Fibroblast of pulmonary artery (primary cell): ENCODE data around the gene STAP2.

ENCODE experiments used
- DNase-seq: peaks from one replicate; pipeline ENCODE4 v3.0.0-alpha.2; 2010; ENCODE audit warnings: low read depth
- H3K4me3 ChIP-seq: replicated peaks from 2 replicates; pipeline ENCODE4 v1.5.1; 2011; ENCODE audit warnings: low read depth, mild to moderate bottlenecking, control low read depth, low read length, moderate library complexity
- TF ChIP-seq, protein P1 (sequence below): IDR thresholded peaks from 2 replicates; pipeline ENCODE4 v1.5.1; 2011; ENCODE audit warnings: mild to moderate bottlenecking, control low read depth, low read length, inconsistent platforms; ENCODE audit errors: missing control alignments

The STAP2 gene

DNA sequence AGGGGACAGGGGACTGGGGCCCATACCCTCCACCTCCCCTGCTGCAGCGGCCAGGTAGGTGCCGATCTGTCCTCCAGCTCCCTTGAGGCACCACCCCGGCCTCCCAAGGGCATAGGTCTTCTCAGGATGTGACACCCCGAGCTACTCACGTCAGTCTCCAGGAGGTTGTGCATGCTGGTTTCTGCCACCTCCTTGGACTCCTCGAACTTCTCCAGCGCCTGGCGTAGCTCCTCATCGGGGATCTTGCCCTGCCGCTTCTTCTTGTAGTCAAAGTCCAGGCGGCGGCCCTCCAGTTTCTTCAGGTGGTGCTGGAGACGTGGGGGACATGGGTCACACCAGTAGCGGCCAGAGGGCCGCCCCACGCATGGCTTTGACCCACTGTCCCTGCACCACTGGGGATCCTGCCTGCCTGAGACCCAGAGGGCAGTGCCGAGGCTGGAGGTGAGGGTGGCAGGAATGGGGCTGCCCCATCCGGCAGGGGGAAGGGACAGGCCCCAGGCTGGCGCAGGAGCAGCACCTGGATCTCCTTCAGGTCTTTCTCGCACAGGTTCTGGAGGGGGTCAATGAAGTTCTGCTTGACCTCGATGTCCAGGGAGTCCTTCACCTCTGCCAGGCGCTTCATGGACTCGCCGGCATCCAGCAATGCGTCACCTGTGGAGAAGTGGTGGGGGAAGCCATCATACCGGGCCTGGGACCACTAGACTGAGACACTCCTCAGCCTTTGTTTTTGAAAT, 25.1 kb upstream of the STAP2 start:
- DNase-seq = no peak
- TF ChIP-seq, protein P1, sequence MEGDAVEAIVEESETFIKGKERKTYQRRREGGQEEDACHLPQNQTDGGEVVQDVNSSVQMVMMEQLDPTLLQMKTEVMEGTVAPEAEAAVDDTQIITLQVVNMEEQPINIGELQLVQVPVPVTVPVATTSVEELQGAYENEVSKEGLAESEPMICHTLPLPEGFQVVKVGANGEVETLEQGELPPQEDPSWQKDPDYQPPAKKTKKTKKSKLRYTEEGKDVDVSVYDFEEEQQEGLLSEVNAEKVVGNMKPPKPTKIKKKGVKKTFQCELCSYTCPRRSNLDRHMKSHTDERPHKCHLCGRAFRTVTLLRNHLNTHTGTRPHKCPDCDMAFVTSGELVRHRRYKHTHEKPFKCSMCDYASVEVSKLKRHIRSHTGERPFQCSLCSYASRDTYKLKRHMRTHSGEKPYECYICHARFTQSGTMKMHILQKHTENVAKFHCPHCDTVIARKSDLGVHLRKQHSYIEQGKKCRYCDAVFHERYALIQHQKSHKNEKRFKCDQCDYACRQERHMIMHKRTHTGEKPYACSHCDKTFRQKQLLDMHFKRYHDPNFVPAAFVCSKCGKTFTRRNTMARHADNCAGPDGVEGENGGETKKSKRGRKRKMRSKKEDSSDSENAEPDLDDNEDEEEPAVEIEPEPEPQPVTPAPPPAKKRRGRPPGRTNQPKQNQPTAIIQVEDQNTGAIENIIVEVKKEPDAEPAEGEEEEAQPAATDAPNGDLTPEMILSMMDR = no peak
- no peak overlapping the region for H3K4me3 ChIP-seq

DNA sequence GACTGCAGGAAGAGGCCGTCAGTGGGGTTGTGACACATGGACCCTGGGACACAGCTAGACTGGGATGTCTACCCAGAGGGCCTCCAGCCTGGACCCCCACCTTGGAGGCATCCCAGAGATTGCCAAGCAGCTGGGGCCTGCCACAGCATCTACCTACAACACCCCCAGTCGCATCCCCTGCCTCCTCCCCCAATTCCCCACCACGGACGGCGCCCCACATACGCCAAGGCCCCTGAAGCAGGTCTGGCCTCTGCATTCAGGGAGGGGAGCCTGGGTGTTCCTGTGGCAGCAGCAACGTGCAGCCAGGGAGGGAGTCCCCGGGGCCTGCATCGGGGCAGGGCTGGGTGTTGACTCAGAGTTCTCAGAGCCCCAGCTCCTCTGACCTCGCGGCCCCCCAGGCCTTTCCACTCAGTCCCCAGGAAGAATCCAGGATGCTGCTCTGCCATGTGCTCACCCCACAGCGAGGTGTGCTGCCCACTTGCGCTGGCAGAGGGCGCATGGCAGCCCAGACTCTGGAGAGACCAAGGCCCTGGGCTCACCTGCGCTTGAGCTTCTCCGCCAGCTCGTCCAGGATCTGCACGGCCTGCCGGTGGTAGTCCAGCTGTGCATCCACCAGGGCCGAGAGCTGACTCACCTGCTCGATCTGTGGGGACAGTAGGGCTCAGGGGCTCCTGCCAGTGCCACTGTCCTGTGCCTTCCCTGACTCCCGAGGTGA, 24.4 kb upstream of the STAP2 start:
- DNase-seq = no peak
- H3K4me3 ChIP-seq = no peak overlapping the region
- TF ChIP-seq, protein P1 = peak; percentile 16

DNA sequence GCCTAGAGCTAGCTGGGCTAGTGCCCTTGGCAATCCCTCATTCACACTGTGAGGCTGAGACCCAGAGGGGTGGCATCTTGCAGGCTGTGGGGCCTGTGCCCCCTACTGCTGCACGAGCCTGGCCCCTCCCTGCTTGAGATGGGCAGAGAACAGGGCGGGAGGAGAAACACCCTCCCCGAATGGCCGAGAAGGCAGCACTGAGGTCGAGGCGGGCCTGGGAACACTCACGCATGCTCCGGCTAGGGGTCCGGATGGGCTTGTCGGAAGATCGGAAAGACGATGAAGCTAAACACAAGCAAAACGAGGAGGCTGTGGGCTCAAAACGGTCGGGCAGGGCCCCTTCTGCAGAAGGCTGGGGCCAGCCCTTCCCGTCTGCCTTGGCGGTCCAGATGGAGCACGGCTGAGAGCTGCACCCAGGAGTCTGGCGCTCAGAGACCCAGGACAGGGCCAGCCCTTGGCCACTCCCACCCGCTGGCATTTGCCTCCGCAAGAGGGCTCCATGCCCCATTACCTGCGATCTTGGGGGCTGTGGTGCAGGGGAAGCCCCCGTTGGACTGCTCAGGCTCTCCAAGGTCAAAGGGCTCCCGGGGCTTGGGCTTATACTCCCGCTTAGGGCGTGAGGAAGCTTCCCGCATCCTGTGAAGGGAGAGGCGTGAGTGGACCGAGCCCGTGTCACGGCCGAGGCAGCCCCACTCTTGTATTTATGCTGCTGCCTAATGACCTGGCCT, 23.6 kb upstream of the STAP2 start:
- TF ChIP-seq, protein P1 = no peak
- no peak for DNase-seq
- no peak overlapping the region for H3K4me3 ChIP-seq

DNA sequence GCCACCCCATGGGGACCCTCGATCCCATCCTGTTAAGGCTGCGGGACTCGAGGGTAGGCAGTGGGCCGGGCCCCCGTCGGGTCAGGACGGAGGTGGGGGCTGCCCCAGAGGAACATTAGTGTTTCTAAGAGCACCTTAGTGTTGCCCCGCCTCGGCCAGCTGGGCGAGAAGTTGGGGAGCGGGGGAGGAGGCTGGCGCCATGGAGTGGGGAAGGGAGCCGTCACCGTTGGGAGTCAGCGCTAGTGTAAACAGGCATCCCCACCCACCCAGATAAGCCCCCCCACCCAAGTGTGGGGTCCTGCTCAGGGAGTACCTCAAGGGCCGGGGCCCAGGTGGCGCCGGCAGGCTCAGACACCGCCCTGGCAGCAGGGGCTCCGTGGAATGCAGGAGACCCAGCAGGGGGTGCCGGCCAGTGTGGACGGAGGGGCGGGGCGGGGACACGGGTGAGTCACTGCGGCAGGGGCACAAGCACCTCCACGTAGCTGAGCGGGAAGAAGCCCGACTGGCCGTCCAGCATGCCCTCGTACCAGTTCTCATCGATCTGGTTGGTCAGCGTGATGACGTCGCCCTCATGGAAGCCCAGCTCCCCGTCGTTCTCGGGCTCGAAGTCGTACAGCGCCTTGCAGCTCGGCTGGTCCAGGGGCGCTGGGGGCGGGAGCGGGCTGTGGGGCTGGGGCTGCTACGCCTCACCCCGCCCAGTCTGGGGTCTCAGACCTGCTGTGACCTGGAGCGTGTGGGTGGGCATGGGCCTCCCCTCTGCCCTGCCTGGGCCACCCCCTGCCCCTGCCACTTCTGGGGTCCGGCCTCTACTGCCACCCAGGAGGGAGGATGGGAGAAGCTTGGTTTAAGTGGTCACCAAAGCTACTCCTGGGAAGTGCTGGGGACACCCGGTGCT, 22.8 kb upstream of the STAP2 start:
- no peak overlapping the region for H3K4me3 ChIP-seq
- TF ChIP-seq, protein P1 = no peak
- DNase-seq = no peak

DNA sequence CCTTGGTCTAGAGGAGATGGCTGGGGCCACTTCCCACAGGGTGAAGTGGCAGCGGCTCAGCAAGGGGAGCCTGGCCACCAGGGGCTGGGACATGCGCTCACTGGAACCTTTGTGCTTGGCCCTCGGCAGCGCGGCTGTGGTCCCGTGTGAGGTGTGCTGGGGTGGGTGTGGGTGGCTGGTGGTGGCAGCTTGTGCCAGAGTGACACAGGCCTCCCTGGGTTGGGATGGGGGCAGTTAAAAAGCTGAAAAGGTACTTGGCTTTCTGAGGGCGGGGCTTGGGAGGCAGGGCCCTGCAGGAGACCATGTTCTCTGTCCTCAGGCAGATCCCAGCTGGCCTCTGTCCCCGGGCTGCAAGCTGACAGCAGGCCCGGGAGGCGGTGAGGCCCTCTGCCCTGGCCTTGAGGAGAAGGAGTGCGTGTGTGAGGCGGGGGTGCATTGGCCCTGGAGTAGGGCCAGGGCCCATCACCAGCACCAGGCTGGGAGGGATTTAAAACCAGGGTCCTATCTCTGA, 22.1 kb upstream of the STAP2 start:
- TF ChIP-seq, protein P1 = no peak
- DNase-seq = no peak
- no peak overlapping the region for H3K4me3 ChIP-seq

DNA sequence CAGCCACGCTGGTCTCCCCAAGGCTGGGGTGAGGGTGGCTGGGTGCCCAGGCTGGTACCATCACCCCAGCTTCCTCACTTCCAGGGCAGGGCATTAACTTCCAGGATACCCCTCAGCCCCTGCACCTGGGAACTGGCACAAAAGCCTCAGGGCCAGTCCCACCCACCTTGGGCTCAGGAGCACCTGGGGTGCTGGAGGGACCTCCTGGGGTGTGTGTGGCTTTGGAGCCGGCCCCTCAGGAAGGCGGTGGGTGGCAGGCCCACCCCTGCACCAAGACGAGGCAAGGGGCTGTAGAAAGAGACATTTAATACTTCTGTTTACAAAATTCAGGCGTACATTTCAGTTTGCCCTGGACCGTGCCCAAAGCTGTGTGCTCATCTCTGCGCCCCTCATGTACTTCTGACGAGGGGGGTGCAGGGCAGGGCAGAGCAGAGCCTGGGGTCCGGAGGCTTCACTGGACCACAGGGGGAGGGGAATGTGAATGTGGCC, 21.5 kb upstream of the STAP2 start:
- no peak overlapping the region for H3K4me3 ChIP-seq
- DNase-seq = no peak
- TF ChIP-seq, protein P1 = no peak
